Activated CD8-positive, alpha-beta memory T cell treated with anti-CD3 and anti-CD28 coated beads, Interleukin-2, amount 50 U/mL, for 24 hours (primary cell): ENCODE measurements around the gene ANKS6.

Source experiments
- DNase-seq: peaks from one replicate; pipeline ENCODE4 v3.0.0-alpha.2; 2020; ENCODE audit errors: extremely low read depth

Gene ANKS6

GRCh38 chr9:98796364-98797101 lies at the start of gene ANKS6:
TSS of gene ANKS6 (minus strand) at chr9:98796555. CDS start at chr9:98796491, 64 bp downstream.
- no peak for DNase-seq

GRCh38 chr9:98846081-98846480 lies 49.7 kb upstream of the ANKS6 start:
- no peak for DNase-seq

DNA sequence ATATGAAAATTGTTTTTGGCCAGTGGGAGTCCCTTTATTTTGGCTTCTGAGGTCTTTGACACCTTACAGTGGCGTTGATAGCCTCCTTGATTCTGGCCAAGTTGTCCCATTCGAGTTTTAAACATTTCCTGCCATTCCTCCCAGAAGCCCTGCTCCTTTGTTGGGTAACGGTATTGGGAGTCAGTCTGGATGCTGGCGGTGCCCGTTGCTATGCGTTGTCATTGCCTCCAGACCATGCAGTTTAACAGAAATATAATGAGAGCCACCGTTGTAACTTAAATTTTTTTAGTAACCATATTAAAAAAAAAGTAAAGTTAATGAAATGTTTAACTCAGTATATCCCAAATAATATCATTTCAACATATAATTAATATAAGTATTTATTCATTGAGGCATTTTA lies 46.2 kb upstream of the ANKS6 start:
- no peak for DNase-seq

GRCh38 chr9:98839724-98840123 lies 43.4 kb upstream of the ANKS6 start:
- DNase-seq = no peak

DNA sequence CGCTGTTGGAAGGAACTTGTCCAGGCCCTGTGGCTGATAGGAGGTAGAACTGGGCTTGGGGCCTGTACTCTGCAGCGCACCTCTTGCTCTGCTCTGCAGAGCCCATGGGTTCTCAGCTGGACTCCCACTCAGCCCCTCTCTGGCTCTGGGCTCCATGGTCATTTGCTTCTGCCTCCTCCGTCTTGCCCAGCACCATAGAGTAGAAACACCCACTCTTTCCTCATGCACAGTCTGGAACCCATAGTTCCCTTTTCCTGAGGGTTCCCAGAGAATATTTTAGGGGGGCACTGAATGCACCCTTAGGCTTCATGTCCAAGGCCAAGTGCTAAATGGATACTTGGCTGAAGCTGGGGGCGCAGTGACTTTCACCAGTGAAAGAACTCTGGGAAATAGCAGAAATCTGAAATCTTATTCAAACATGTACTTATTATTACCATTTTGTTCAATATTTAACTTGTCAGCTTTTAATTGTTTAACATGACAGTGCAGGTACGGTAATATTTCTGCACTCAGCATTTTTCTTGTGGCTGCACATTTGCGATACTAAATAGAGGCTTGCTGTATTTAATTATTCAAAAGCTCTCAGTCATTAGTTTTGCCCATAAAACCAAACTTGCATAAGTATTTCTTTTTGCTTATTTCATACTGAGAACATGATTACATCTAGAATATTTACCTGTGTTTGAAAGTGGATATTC lies 42.7 kb upstream of the ANKS6 start:
- no peak for DNase-seq

- no peak for DNase-seq
These were observed 42.0 kb upstream of the ANKS6 start for GRCh38 chr9:98838155-98838867.

DNA sequence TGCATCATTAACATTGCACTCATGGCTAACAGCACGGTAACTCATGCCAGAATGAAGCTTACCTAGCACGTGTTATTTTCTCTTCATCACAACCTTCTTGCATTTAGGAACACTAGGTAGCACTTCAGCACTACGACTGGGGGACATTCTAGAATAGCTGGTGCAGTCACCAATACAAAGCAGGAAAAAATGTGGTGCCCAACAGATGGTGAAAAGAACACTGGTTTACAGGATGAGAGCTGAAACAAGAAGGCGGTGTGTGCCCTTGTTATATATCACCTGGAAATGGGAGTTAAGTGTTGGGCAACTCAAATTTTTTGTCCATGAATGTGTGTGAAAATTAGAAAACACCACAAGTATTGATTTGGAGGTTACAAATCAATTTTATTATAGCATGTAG lies 41.2 kb upstream of the ANKS6 start:
- no peak for DNase-seq

DNA sequence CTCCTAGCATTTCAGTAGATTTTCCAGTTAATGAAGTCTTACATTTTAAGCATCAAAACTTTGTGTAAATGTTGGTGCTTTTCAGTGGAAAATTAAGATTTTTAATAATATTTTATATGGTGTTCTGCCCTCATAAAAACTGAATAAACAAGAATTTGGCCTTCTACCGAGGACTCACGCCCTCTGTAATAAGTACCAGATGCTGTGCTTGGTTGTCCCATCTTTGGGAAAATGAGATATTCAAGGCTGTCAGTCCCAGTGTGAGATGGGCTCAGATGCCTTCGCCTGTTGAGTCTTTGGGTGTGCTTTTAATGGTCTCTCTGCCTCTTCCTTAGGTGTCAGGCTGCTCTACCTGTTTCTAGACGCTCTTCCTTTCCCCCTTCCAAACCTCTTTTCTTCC lies 39.9 kb upstream of the ANKS6 start:
- DNase-seq = no peak

GRCh38 chr9:98834386-98834785 lies 38.0 kb upstream of the ANKS6 start:
- no peak for DNase-seq

DNA sequence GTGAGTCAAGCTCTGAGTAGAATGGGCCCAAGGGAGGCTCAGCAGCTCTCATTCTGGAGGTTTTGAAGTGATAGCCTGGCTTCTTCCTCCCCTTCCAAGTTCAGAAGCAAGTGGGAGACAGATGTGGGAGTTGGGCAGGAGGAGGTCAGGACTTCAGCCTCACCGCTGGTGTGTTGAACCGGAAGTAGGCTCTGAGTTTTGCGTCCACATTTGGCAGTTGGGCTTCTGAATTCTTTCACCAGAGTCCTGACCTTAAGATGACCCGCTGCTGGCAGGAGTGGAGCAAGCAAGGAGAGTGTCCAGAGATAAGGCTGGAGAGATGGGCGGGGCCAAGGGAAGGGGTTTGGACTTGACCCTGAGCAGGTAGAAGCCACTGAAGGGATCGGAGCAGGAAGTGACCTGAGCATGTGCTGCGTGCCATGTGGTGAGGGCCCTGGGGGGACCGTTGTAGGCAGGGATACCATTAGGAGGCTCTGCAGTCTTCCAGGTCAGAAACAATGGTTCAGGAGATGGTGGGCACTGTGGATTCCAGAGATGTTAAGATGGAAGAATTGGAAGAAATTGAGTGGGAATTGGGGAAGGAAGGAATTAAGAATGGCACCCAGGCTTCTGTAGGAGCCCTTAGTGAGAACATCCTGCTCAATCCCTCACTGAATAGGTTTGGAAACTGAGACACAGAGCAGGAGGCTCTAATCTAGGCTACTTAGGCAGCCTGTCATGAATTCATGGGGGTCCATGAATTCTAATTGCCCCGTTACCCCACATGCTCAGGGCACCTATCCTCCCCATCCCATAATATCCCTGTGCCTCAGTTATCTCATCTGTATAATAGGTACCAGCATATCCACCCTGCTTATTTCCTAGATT lies 37.0 kb upstream of the ANKS6 start:
- DNase-seq = no peak

DNA sequence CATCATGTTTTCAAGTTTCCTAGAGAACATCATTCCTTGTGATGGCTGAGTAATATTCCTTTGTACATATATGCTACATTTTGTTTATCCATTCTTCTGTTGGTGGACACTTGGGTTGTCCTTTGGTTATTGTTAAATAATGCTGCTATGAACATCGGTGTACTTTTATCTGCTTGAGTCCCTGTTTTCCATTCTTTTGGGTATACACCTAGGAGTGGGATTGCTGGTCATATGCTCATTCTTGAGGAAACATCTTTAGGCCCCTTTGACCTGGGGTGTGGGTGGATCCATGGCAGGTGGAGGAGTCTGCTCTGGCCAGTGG lies 36.4 kb upstream of the ANKS6 start:
- no peak for DNase-seq

GRCh38 chr9:98831696-98832095 lies 35.3 kb upstream of the ANKS6 start:
- DNase-seq = no peak

- DNase-seq = no peak
These were observed 34.2 kb upstream of the ANKS6 start for GRCh38 chr9:98830554-98830953.

GRCh38 chr9:98829766-98830165 lies 33.4 kb upstream of the ANKS6 start:
- no peak for DNase-seq

DNA sequence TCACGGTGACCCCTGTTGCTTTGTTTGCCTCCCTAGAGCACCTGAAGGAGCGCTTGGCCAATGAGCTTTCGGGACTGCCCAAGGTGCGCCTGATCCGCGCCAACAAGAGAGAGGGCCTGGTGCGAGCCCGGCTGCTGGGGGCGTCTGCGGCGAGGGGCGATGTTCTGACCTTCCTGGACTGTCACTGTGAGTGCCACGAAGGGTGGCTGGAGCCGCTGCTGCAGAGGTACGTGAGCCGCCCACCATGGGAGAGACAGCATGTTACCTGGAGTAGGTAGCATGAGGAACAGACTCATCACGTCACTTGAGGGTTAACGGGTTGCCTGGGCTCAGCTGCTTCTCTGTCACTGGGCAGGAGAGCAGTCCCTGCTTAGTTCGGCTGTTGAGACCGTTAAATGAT lies 30.4 kb upstream of the ANKS6 start:
- DNase-seq = no peak

DNA sequence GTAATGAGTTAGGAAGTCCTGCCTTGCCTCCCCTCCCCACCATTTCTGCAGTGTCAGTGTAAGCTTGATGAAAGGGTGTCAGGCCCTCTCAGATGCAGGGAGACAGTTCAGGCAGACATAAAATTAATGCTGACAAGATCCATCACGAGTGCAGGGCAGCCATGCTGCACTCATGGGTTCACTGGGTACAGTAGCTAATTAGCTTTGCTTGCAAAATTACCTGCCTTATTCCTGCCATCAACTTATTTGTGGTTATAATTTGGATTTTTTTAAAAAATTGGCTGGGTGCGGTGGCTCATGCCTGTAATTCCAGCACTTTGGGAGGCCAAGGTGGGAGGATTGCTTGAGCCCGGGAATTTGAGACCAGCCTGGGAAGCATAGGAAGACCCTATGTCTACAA lies 29.1 kb upstream of the ANKS6 start:
- no peak for DNase-seq

DNA sequence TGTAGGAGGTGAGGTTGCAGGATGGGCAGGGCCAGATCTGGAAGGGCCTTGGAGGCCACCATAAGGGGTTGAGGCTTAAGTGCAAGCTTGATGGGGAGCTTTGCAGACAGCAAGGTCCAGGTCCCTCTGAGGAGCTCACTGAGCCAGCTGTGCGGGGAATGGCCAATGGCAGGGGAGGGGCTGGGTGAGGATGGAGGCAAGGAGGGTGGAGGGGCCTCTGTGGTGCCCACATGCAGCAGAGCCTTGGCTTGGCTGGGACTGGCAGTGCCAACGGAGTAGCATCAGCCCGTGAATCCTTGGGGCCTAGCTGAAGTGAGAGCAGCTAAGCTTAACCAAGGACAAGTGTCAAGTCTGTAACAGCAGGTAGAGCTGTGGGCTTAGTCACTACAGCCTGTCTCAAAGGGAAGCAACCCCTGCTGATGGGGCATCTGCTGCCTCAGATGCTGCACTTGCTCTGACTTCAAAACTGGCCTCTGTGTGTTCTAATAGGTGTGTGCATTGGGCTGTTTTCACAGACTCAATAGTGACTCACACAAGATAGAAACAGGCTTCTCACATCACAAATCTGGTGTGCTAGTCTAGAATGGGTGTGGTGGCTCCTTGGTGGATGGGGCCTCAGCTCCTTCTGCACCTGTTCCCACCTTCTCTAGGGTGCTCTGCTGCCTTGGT lies 27.4 kb upstream of the ANKS6 start:
- DNase-seq = no peak

DNA sequence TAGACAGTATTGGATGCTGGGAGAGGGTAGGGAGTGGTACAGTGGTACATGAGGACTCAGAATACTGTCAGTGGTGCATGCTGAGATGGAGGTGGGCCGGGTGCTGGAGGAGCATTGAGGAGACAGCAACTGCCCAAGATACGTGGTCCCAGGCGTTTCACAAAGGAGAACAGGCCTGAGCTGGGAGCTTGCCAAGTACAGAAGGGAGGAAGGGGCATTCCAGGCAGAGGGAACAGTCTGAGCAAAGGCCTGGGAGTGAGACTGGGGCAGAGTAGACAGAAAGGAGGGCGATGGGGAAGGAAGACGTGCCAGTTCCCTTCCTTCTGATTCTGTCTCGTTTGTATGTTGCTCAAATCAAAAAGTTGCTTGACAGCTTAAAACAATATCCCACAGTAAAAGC lies 26.3 kb upstream of the ANKS6 start:
- no peak for DNase-seq

DNA sequence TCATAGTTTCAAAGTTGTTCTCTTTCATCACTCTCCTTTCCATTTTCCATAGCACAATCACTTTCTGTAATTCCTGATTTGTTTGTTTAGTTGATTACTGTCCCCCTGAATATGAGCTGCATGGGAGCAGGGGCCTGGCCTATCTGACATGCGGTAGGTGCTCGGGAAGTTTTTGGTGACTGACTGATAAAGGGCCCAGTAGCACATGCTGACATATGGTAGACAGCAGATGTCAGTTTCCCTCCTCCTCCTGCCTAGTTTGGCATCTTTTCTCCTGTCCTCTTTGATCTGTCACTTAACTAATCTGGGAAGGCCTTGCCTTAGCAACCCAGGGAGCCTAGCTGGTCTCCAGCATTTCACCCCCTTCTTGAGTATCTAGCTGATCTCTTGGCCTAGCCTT lies 25.5 kb upstream of the ANKS6 start:
- no peak for DNase-seq

GRCh38 chr9:98819231-98819630 lies 22.9 kb upstream of the ANKS6 start:
- DNase-seq = no peak

DNA sequence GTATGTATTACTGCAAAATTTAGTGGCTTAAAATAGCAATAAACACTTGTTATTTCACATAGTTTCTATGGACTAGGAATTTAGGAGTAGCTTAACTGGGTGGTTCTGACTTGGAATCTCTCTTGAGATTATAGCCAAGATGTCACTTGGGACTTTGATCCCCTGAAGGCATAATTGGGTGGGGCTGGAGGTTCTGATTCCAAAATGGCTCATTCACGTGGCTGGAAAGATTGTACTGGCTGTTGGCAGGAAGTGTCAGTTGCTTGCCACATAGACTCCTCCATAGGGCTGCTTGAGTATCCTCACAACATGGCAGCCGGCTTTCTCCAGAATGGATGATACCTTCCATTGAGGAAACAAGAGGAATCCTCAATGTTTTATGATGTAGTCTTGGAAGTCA lies 22.4 kb upstream of the ANKS6 start:
- no peak for DNase-seq
